Measurements from ENCODE around the gene CALHM4.

GRCh38 chr6:116568111-116568510 is 14.6 kb downstream of the CALHM4 start:
- TF ChIP-seq, protein P1, sequence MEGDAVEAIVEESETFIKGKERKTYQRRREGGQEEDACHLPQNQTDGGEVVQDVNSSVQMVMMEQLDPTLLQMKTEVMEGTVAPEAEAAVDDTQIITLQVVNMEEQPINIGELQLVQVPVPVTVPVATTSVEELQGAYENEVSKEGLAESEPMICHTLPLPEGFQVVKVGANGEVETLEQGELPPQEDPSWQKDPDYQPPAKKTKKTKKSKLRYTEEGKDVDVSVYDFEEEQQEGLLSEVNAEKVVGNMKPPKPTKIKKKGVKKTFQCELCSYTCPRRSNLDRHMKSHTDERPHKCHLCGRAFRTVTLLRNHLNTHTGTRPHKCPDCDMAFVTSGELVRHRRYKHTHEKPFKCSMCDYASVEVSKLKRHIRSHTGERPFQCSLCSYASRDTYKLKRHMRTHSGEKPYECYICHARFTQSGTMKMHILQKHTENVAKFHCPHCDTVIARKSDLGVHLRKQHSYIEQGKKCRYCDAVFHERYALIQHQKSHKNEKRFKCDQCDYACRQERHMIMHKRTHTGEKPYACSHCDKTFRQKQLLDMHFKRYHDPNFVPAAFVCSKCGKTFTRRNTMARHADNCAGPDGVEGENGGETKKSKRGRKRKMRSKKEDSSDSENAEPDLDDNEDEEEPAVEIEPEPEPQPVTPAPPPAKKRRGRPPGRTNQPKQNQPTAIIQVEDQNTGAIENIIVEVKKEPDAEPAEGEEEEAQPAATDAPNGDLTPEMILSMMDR (IDR thresholded peaks at IDR 0.05), result no peak
- no peak for TF ChIP-seq POLR2A (IDR thresholded peaks at IDR 0.05)
